ENCODE measurements around the gene HLCS.
"Not testable (repeated sequence)": the region's sequence is repeated elsewhere in the genome, so short reads cannot be mapped to it uniquely, and the experiment has no call there.

The HLCS gene

GRCh38 chr21:36966066-36966820, at the start of gene HLCS:
Gene HLCS, minus strand, starts transcription at chr21:36966669. Its CDS starts 31 bp downstream, at chr21:36966638.
- peak; percentile 45 to 62 for DNase-seq

- peak; percentile 78 to 85 for DNase-seq
Observed at GRCh38 chr21:37009740-37010341, 43.4 kb upstream of the HLCS start.

- DNase-seq: no peak
Observed at GRCh38 chr21:37008724-37009123, 42.3 kb upstream of the HLCS start.

- DNase-seq: peak; percentile 10 to 11
Observed at GRCh38 chr21:37006486-37007291, 40.2 kb upstream of the HLCS start, which contains the start of gene RIPPLY3. Gene RIPPLY3, plus strand, starts transcription at chr21:37006702. Its CDS starts 71 bp downstream, at chr21:37006773.

GRCh38 chr21:37005548-37006485, 39.3 kb upstream of the HLCS start:
- no peak for DNase-seq

- not testable (repeated sequence) for DNase-seq
Observed at GRCh38 chr21:37003917-37004316, 37.4 kb upstream of the HLCS start.

- DNase-seq: not testable (repeated sequence)
Observed at GRCh38 chr21:37002851-37003250, 36.4 kb upstream of the HLCS start.

GRCh38 chr21:37001441-37001840, 35.0 kb upstream of the HLCS start:
- DNase-seq: no peak

GRCh38 chr21:37000381-37000780, 33.9 kb upstream of the HLCS start:
- no peak for DNase-seq

GRCh38 chr21:36999131-36999898, 32.8 kb upstream of the HLCS start:
- DNase-seq: no peak

- DNase-seq: not testable (repeated sequence)
Observed at GRCh38 chr21:36995285-36995684, 28.8 kb upstream of the HLCS start.

GRCh38 chr21:36994501-36995158, 28.2 kb upstream of the HLCS start:
- peak; percentile 20 to 31 for DNase-seq

- DNase-seq: no peak
Observed at GRCh38 chr21:36992671-36993070, 26.2 kb upstream of the HLCS start.

GRCh38 chr21:36990508-36991205, 24.2 kb upstream of the HLCS start:
- no peak for DNase-seq

- peak; percentile 81 to 90 for DNase-seq
Observed at GRCh38 chr21:36989699-36990507, 23.4 kb upstream of the HLCS start.

- DNase-seq: not testable (repeated sequence)
Observed at GRCh38 chr21:36989199-36989698, 22.8 kb upstream of the HLCS start.

- DNase-seq: no peak
Observed at GRCh38 chr21:36988536-36988935, 22.1 kb upstream of the HLCS start.

GRCh38 chr21:36987845-36988244, 21.4 kb upstream of the HLCS start:
- no peak for DNase-seq
